ENCODE data around the gene USP5.

The USP5 gene

DNA sequence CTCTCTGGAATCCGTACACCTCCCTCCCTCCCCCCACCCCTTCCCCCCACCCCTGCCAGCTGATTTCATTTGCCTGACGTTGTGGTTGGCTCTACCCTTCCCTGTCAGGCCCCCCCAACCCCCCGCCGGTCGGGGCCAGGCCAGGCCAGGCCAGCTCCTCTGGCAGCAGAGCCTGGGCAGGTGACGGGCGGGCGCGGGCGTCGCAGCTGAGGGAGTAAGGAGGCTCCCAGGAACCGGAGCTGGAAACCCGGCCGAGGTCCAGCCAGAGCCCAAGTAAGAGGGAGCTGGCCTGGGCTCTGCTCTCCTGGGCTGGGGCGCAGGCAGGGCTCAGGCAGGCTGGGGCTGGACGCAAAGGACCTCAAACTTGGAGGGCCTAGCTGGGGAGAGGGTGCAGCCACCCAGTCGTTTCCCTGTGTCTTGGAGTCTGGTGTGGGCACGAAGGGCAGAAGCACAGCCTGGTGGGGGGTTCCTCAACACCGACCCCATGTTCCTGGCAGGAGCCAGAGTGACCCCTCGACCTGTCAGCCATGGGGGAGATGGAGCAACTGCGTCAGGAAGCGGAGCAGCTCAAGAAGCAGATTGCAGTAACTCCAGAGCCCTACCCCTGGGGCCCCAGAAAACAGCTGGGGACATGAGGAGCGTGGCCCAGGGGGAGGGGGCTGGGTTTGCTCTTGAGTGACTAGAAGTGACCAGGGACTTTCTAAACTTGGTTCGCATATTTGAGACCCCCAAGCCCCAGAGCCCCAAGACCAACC, 11.0 kb upstream of the USP5 start, which contains the start of gene GNB3:
Gene GNB3 (plus strand): TSS at position 165 of the 755 bp plus-strand sequence. CDS start 363 bp downstream, at position 528.
- TF ChIP-seq GATA3 (IDR thresholded peaks at IDR 0.05; ENCODE audit: low read depth, low read length): no peak
- TF ChIP-seq GATA2 (IDR thresholded peaks at IDR 0.05; ENCODE audit: low read depth, low read length): no peak

DNA sequence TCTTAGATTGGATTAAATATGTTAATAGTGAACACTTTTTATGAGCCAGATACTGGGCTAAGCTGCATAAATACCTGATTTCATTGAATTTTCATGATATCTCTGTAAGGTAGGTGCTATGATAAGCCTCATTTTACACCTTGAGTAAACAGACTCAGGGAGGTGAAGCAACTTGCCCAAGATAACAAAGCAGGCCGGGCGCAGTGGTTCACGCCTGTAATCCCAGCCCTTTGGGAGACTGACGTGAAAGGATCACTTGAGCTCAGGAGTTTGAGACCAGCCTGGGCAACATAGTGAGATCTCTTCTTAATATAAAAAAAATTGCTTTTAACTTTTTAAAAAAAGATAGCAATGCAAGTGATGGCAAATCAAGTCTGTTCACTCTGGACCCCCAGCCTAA, 9.9 kb upstream of the USP5 start:
- no peak for TF ChIP-seq GATA2 (IDR thresholded peaks at IDR 0.05; ENCODE audit: low read depth, low read length)
- no peak for TF ChIP-seq GATA3 (IDR thresholded peaks at IDR 0.05; ENCODE audit: low read depth, low read length)

DNA sequence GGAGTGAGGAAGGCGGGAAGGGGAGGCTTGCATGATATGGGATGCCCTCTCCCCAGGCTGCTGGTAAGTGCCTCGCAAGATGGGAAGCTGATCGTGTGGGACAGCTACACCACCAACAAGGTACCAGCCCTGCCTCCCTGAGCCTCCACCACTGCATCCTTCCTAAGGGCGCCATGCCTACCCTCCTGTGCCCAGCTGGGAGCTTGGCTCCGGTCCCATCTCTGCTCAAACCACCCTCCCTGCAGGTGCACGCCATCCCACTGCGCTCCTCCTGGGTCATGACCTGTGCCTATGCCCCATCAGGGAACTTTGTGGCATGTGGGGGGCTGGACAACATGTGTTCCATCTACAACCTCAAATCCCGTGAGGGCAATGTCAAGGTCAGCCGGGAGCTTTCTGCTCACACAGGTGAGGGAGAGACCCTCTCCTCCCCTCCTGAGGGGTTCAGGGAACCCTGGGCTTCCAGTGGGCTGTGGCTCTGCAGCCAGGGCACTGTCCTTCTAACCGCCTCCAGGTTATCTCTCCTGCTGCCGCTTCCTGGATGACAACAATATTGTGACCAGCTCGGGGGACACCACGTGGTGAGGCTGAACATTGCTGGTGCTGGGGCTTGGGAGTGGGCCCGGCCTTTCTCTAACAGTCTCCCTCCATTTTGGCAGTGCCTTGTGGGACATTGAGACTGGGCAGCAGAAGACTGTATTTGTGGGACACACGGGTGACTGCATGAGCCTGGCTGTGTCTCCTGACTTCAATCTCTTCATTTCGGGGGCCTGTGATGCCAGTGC, 8.6 kb upstream of the USP5 start:
- TF ChIP-seq GATA3 (IDR thresholded peaks at IDR 0.05; ENCODE audit: low read depth, low read length) (no peak), GATA2 (IDR thresholded peaks at IDR 0.05; ENCODE audit: low read depth, low read length) (no peak)

DNA sequence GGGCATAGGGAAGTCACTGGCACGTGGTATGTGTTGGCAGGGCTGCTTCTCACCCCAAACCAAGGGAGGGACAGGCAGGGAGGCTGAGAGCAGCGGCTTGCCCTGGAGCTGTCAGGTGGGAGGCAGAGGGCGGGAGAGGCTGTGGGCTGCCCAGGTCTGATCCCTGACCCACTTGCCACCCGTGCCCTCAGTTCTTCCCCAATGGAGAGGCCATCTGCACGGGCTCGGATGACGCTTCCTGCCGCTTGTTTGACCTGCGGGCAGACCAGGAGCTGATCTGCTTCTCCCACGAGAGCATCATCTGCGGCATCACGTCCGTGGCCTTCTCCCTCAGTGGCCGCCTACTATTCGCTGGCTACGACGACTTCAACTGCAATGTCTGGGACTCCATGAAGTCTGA, 6.6 kb upstream of the USP5 start:
- TF ChIP-seq GATA2 (IDR thresholded peaks at IDR 0.05; ENCODE audit: low read depth, low read length): no peak
- no peak for TF ChIP-seq GATA3 (IDR thresholded peaks at IDR 0.05; ENCODE audit: low read depth, low read length)

- TF ChIP-seq GATA3 (IDR thresholded peaks at IDR 0.05; ENCODE audit: low read depth, low read length) (no peak), GATA2 (IDR thresholded peaks at IDR 0.05; ENCODE audit: low read depth, low read length) (no peak)
Observed at GRCh38 chr12:6846316-6846869, 5.6 kb upstream of the USP5 start.

GRCh38 chr12:6847676-6848075, 4.3 kb upstream of the USP5 start:
- no peak for TF ChIP-seq GATA3 (IDR thresholded peaks at IDR 0.05; ENCODE audit: low read depth, low read length)
- no peak for TF ChIP-seq GATA2 (IDR thresholded peaks at IDR 0.05; ENCODE audit: low read depth, low read length)

- TF ChIP-seq GATA2 (IDR thresholded peaks at IDR 0.05; ENCODE audit: low read depth, low read length) (no peak), GATA3 (IDR thresholded peaks at IDR 0.05; ENCODE audit: low read depth, low read length) (no peak)
Observed at GRCh38 chr12:6849427-6849826, 2.5 kb upstream of the USP5 start.

DNA sequence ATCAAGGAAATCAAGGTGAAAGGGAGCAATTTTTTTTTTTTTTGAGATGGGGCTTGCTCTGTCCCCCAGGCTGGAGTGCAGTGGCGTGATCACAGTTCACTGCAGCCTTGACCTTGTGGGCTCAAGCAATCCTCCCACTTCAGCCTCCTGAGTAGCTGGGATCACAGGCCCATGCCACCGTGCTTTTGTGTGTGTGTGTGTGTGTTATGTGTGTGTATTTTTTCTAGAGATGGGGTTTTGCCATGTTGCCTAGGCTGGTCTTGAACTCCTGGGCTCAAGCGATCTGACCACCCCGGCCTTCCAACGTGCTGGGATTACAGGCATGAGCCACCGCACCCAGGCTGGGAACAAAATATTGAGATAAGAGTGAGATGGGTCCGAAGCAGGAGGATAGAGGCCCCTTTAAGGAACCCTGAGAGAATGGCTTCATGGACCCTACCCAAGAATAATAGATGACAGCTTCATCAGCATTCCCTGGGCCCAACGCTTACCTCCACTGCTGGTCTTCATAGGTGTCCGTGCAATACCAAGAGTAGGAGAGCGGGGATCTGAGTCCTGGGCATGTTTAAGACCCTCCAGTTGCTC, 1.9 kb upstream of the USP5 start:
- TF ChIP-seq GATA3 (IDR thresholded peaks at IDR 0.05; ENCODE audit: low read depth, low read length) (no peak), GATA2 (IDR thresholded peaks at IDR 0.05; ENCODE audit: low read depth, low read length) (no peak)

- TF ChIP-seq GATA3 (IDR thresholded peaks at IDR 0.05; ENCODE audit: low read depth, low read length) (no peak), GATA2 (IDR thresholded peaks at IDR 0.05; ENCODE audit: low read depth, low read length) (no peak)
Observed at GRCh38 chr12:6850796-6851152, 1.2 kb upstream of the USP5 start.

GRCh38 chr12:6851153-6851920, 613 bp upstream of the USP5 start, which contains the start of gene CDCA3:
Gene CDCA3 (minus strand): TSS chr12:6851286. CDS start chr12:6850952, 334 bp downstream.
- no peak for TF ChIP-seq GATA3 (IDR thresholded peaks at IDR 0.05; ENCODE audit: low read depth, low read length)
- no peak for TF ChIP-seq GATA2 (IDR thresholded peaks at IDR 0.05; ENCODE audit: low read depth, low read length)

- TF ChIP-seq GATA3 (IDR thresholded peaks at IDR 0.05; ENCODE audit: low read depth, low read length) (no peak), GATA2 (IDR thresholded peaks at IDR 0.05; ENCODE audit: low read depth, low read length) (no peak; the same call in 1 of the 2 replicates)
Observed at GRCh38 chr12:6852651-6853354, 853 bp downstream of the USP5 start.

- TF ChIP-seq GATA3 (IDR thresholded peaks at IDR 0.05; ENCODE audit: low read depth, low read length) (no peak), GATA2 (IDR thresholded peaks at IDR 0.05; ENCODE audit: low read depth, low read length) (no peak)
Observed at GRCh38 chr12:6853626-6854025, 1.7 kb downstream of the USP5 start.

DNA sequence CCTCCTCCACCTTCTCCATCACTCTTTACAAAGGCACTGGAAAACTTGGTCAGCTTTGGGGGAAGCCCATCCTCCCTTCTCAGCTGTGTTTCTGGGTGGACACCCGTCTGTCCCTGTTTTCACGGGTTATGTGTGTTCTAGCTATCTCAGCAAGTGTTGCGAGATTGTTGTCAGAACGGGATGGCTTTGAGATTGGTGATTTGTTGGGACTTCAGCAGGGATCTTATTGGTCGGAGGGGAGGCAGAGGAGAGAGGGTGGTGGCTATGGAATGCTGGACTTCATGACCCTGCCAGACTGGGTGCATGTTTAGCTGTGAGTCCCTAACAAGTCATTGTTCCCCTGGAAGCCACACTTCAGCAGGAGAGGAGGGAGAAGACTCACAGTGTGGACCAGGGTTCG, 2.1 kb downstream of the USP5 start:
- no peak for TF ChIP-seq GATA3 (IDR thresholded peaks at IDR 0.05; ENCODE audit: low read depth, low read length)
- TF ChIP-seq GATA2 (IDR thresholded peaks at IDR 0.05; ENCODE audit: low read depth, low read length): no peak
